Stomach (tissue), 4 donors: ENCODE measurements around the gene ADORA2B.

Experiments
- CTCF ChIP-seq, 7 experiments: fragments of 450-650 bp in 4 of 7; fragments of 200-600 bp in 3 of 7; sonication (generic) in 3 of 7; IDR thresholded peaks; one replicate each; pipeline ENCODE4 v1.5.1; 2016 to 2019; ENCODE audit warnings: antibody characterized with exemption in 7 of 7, control low read depth in 2 of 7, mild to moderate bottlenecking in 1 of 7
- EP300 ChIP-seq: sonication (generic); formaldehyde crosslinking; IDR thresholded peaks from one replicate; pipeline ENCODE4 v1.6.1; 2017; ENCODE audit warnings: antibody characterized with exemption
- POLR2A ChIP-seq, 4 donors: fragments of 450-650 bp; IDR thresholded peaks; one replicate each; pipeline ENCODE4 v1.6.1; 2016; ENCODE audit warnings: antibody characterized with exemption in 4 of 4, control low read depth in 2 of 4, mild to moderate bottlenecking in 1 of 4, moderate library complexity in 1 of 4
- POLR2AphosphoS5 ChIP-seq, 3 donors: sonication (generic); formaldehyde crosslinking; IDR thresholded peaks; one replicate each; pipeline ENCODE4 v1.6.1; 2016; ENCODE audit warnings: antibody characterized with exemption in 3 of 3

GRCh38 chr17:15900871-15901270 lies 44.1 kb upstream of the ADORA2B start:
- TF ChIP-seq POLR2A (IDR thresholded peaks at IDR 0.05) = no peak
- TF ChIP-seq CTCF (IDR thresholded peaks at IDR 0.05) = no peak
- TF ChIP-seq POLR2AphosphoS5 (IDR thresholded peaks at IDR 0.05) = no peak
- no peak for TF ChIP-seq EP300
